Superior temporal gyrus (tissue), 1 donor: ENCODE results near the gene FRYL.
A peak's percentile ranks its signal among the peaks of the same experiment; 100 is the strongest.

ENCODE experiments used
- DNase-seq: peaks from one replicate; pipeline ENCODE4 v3.0.0-alpha.2; 2016; ENCODE audit errors: extremely low spot score

The FRYL gene

GRCh38 chr4:48558026-48558425, 222.1 kb downstream of the FRYL start:
- DNase-seq = no peak

- no peak for DNase-seq
Observed at GRCh38 chr4:48557478-48557877, 222.6 kb downstream of the FRYL start.

GRCh38 chr4:48556268-48556667, 223.8 kb downstream of the FRYL start:
- no peak for DNase-seq

- no peak for DNase-seq
Observed at GRCh38 chr4:48554606-48555005, 225.5 kb downstream of the FRYL start.

GRCh38 chr4:48553720-48554119, 226.4 kb downstream of the FRYL start:
- no peak for DNase-seq

GRCh38 chr4:48546336-48546735, 233.7 kb downstream of the FRYL start:
- peak; percentile 63 for DNase-seq

- no peak for DNase-seq
Observed at GRCh38 chr4:48543796-48544195, 236.3 kb downstream of the FRYL start.

- no peak for DNase-seq
Observed at GRCh38 chr4:48542888-48543287, 237.2 kb downstream of the FRYL start.

GRCh38 chr4:48539597-48539996, 240.5 kb downstream of the FRYL start:
- no peak for DNase-seq

GRCh38 chr4:48538358-48538757, 241.7 kb downstream of the FRYL start:
- DNase-seq = no peak

GRCh38 chr4:48526406-48526805, 253.7 kb downstream of the FRYL start:
- no peak for DNase-seq

- no peak for DNase-seq
Observed at GRCh38 chr4:48518143-48518542, 261.9 kb downstream of the FRYL start.

- DNase-seq = peak; percentile 75
Observed at GRCh38 chr4:48509543-48509942, 270.5 kb downstream of the FRYL start.

- DNase-seq = no peak
Observed at GRCh38 chr4:48506716-48507115, 273.4 kb downstream of the FRYL start.

- no peak for DNase-seq
Observed at GRCh38 chr4:48504352-48504751, 275.7 kb downstream of the FRYL start.

GRCh38 chr4:48504026-48504330, 276.1 kb downstream of the FRYL start:
- no peak for DNase-seq

- no peak for DNase-seq
Observed at GRCh38 chr4:48503233-48504025, 276.6 kb downstream of the FRYL start.

- DNase-seq = no peak
Observed at GRCh38 chr4:48499551-48500066, 280.5 kb downstream of the FRYL start.

- no peak for DNase-seq
Observed at GRCh38 chr4:48498895-48499294, 281.2 kb downstream of the FRYL start.

- no peak for DNase-seq
Observed at GRCh38 chr4:48495941-48496340, 284.1 kb downstream of the FRYL start.

- no peak for DNase-seq
Observed at GRCh38 chr4:48493452-48494100, 286.5 kb downstream of the FRYL start.

GRCh38 chr4:48491514-48492176, 288.4 kb downstream of the FRYL start:
- no peak for DNase-seq
